TTC549 (cell line): ENCODE data around the gene FST.

Source experiments
- FAIRE-seq: peaks from 2 replicates; lab custom pipeline; 2012; peaks lifted over from hg19 to GRCh38; lab: Jason Lieb, UNC

The FST gene

GRCh38 chr5:53475320-53475719, 5.1 kb upstream of the FST start:
- no peak for FAIRE-seq

GRCh38 chr5:53476019-53476418, 4.4 kb upstream of the FST start:
- no peak for FAIRE-seq

- no peak for FAIRE-seq
These were observed 3.6 kb upstream of the FST start for GRCh38 chr5:53476531-53477480.

GRCh38 chr5:53478411-53479044, 1.9 kb upstream of the FST start:
- no peak for FAIRE-seq

- no peak for FAIRE-seq
These were observed 1.3 kb upstream of the FST start for GRCh38 chr5:53479045-53479589.

- FAIRE-seq, result no peak
These were observed 626 bp upstream of the FST start for GRCh38 chr5:53479590-53480415.

- no peak for FAIRE-seq
These were observed 894 bp downstream of the FST start for GRCh38 chr5:53481159-53481886.

- FAIRE-seq, result no peak
These were observed 1.7 kb downstream of the FST start for GRCh38 chr5:53481887-53482716.

GRCh38 chr5:53482717-53483638, 2.5 kb downstream of the FST start:
- FAIRE-seq, result no peak

- FAIRE-seq, result no peak
These were observed 7.0 kb downstream of the FST start for GRCh38 chr5:53487436-53487835.

- FAIRE-seq, result no peak
These were observed 7.8 kb downstream of the FST start for GRCh38 chr5:53488195-53488722.

- FAIRE-seq, result no peak
These were observed 10.3 kb downstream of the FST start for GRCh38 chr5:53490747-53491146.

- no peak for FAIRE-seq
These were observed 20.6 kb downstream of the FST start for GRCh38 chr5:53501054-53501453.

- no peak for FAIRE-seq
These were observed 23.3 kb downstream of the FST start for GRCh38 chr5:53503562-53504218.

GRCh38 chr5:53507013-53507412, 26.6 kb downstream of the FST start:
- no peak for FAIRE-seq

GRCh38 chr5:53508125-53508524, 27.7 kb downstream of the FST start:
- no peak for FAIRE-seq

- FAIRE-seq, result no peak
These were observed 32.1 kb downstream of the FST start for GRCh38 chr5:53512539-53512938.

- FAIRE-seq, result no peak
These were observed 35.6 kb downstream of the FST start for GRCh38 chr5:53515988-53516387.

GRCh38 chr5:53520813-53521212, 40.4 kb downstream of the FST start:
- no peak for FAIRE-seq
